NOMO-1 treated with dmso at 0.1 percent for 144 hours (cell line): ENCODE results near the gene TLNRD1.

Experiments used
- DNase-seq: peaks from one replicate; lab custom pipeline; 2025; ENCODE audit not compliant: unreplicated experiment; lab: John Stamatoyannopoulos, UW

The TLNRD1 gene

DNA sequence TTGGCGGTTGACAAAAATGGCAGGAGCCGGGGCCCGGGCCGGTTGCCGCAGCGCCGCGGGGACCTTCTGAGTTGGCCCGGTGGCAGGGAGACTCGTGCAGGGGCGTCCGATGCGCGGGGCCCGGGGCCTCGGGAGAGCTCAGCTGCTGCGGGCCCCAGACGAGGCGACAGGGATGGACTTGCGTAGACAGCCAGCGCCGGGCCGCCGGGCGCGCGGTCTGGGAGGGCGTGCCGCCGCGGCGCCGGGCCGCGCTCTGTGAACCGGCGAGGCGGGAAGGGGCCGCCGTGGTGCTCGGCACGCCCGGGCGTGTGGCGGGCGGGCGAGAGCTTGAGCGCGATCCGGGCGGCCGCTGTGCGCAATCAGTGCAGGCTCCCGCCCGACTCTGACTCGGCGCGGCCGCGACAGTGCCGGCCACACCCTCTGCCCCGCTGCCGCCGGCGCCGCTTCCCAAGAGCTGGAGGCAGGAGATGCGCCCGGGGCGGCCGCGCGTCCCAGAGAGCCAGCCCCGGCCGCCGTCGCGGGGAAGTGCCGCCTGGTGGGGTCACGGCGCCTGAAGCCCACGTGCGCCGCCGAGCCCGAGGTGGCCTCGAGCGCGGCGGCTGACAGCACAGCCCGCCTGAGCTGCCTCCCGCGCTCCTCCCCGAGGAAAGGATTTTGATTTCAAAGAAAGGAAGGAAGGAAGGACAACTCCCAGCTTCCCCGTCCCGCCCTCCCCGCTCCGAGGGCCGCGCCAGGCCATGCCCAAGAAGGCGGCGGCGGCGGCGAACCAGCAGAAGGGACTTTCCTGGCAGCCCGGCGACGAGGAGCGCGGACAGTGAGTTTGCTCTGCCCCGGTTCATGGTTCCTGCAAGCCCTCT, 657 bp downstream of the TLNRD1 start:
- no peak for DNase-seq

DNA sequence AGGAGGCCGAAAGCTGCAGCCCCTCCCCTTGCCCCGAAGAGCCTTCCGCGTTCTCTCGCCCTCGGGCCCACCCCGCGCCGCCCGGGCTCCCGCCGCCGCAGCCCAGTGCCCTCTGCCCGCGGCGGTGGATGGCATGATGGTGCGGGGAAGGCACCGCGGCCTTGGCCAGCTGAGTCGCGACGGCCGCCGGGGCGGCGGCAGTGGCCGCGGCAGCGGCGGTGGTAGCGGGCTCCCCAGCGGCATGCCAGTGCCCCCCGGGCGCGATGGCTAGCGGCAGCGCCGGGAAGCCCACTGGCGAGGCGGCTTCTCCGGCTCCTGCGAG, 1.2 kb downstream of the TLNRD1 start:
- no peak for DNase-seq

DNA sequence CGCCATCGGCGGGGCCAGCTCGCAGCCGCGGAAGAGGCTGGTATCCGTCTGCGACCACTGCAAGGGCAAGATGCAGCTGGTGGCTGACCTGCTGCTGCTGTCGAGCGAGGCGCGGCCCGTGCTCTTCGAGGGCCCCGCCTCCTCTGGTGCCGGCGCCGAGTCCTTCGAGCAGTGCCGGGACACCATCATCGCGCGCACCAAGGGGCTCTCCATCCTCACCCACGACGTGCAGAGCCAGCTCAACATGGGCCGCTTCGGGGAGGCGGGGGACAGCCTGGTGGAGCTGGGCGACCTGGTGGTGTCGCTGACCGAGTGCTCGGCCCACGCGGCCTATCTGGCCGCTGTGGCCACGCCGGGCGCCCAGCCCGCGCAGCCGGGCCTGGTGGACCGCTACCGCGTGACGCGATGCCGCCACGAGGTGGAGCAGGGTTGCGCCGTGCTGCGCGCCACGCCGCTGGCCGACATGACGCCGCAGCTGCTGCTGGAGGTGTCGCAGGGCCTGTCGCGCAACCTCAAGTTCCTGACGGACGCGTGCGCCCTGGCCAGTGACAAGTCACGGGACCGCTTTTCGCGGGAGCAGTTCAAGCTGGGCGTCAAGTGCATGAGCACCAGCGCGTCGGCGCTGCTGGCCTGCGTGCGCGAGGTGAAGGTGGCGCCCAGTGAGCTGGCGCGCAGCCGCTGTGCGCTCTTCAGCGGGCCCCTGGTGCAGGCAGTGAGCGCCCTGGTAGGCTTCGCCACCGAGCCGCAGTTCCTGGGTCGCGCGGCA, 1.8 kb downstream of the TLNRD1 start:
- no peak for DNase-seq

DNA sequence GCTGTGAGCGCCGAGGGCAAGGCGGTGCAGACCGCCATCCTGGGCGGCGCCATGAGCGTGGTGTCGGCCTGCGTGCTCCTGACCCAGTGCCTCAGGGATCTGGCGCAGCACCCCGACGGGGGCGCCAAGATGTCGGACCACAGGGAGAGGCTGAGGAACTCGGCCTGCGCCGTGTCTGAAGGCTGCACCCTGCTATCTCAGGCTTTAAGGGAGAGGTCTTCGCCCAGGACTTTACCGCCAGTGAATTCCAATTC, 2.3 kb downstream of the TLNRD1 start:
- DNase-seq = no peak

DNA sequence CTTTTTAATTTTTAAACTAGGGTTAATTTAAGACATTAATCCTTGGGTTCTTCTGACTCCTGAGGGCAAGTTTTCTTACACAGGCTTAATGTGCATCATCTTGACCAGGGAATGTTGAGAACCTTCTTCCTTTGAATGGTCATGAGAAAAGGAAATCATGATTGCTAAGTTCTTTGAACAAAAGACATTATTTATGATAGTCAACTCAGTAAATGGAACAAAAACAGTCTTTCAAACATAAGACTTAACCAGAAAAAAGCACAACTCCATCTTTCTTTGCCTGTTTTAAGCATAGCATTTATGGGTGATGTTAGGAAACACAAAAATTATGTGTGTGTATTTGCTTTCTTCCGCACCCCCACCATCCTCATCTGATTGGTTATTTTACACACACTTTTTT, 5.4 kb downstream of the TLNRD1 start:
- DNase-seq = no peak

DNA sequence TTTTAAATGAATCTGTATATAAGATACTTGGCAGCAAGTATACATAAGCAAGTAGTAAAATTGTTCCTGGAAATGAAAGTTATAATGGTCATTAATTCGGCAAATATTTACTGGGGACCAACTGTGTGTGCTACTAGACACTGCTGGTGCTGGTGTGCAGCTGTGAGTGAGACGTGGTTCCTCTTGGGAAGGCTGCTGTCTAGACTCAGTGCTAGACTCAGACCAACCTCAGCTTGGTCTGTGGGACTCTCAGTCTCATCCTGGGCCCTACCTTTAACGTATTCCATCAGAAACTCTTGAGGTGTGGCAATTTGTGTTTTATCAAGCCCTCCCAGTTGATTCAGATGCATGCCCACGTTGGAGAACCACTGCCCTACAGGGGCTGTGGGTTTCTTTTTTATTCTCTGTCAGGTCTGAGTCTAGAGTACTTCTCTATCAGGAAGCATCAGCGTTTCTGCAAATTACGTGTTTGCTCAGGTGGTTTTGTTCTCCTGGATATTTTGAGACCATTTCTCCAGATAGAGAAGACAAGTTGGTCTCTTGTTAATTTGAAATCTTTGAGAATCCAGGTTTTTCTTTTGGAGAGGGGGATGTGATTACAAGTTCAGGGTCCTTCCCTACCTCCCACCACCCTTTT, 6.8 kb downstream of the TLNRD1 start:
- DNase-seq = no peak

DNA sequence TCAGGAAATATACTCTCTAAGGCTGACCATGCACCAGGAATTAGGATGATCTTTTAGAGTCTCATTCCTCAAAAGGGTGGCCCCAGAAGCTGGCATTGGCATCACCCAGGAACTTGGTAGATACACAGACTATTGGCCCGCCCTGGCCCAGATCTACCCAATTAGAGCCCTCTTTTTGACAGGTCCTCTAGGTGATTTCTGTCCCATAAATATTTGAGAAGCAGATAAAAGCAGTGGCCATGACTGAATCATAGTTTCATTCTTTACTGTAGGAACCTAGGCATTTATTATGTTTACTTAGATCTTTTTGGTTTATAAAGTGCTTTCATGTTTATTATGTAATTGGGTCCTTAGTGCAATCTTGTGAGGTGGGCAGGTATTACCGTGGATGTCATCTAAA, 7.6 kb downstream of the TLNRD1 start:
- DNase-seq = no peak

DNA sequence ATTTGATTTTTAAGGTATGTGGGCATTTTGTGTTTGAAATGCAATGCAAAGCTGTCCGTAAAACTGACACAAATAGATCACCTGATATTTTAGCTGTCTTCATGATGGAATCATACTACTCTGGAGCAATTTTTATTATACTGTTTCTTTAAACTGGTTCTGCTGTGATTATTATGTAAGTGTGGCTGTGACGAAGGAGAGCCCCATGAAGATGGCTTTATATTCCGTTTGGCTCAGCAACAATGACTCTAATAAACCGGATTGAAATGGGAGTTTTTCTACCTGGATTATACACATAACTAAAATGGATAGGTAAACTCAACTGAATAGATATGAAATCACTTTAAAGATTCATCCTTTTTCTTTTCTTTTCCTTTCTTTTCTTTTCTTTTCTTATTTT, 9.4 kb downstream of the TLNRD1 start:
- DNase-seq = no peak

DNA sequence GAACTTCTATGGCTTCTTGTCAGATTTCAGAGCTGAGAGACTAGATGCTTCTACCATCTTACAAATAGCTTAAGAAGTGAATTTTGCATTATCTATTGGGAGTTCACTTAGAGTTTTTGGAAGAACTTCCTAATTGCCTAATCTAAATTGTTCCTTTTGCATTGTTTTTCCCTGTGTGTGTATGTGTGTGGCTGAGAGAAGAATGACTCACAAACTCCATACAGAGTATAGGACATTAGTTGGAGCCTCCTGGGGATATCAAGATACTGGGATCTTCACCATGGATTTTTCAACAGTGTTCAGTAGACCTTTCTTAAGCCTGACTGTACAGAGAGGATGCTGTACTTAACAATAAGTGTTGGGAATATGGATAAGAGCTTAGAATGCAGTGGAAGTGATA, 10.9 kb downstream of the TLNRD1 start:
- no peak for DNase-seq

DNA sequence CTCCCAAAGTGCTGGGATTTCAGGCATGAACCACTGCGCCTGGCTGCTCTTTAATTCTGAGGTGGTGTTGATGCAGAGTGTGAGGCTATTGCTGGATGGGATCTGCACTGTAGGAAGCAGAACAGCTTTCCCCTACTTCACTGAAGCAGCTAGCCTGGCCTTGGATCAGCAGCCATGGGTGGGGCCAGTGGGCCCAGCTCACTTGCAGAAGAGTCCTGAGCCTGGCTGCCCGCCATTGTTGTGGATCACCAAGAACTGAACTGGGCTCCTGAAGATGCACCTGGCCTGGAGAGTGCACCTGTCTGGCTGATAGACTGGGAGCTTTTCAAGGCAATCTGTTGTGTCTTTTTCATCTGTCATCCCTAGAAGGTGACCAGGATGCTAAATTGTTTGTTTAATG, 11.9 kb downstream of the TLNRD1 start:
- DNase-seq = no peak

DNA sequence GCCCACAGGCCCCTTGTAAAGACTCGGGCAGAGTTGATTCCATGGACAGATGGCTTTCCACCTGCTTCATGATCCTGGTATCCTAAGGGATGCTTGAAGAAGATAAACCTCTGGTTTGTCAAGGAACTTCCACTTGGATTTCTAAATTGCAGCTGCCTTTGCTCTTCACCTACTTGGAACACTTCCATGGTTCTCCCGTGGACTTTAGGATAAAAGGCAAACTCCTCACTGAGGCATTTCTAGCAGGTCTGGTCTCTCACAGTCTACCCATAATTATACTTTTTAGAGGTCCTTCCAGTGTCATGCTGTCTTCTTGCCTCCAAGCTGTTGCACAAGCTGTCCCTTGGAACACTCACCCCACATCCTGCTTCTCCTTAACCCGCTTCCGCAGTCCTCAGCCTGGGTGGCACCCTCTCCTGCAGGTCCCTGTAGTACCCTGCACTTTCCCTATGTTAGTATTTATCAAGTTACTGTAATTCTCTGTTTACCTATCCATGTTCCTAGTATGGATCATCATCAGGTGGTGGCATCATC, 12.7 kb downstream of the TLNRD1 start:
- no peak for DNase-seq

DNA sequence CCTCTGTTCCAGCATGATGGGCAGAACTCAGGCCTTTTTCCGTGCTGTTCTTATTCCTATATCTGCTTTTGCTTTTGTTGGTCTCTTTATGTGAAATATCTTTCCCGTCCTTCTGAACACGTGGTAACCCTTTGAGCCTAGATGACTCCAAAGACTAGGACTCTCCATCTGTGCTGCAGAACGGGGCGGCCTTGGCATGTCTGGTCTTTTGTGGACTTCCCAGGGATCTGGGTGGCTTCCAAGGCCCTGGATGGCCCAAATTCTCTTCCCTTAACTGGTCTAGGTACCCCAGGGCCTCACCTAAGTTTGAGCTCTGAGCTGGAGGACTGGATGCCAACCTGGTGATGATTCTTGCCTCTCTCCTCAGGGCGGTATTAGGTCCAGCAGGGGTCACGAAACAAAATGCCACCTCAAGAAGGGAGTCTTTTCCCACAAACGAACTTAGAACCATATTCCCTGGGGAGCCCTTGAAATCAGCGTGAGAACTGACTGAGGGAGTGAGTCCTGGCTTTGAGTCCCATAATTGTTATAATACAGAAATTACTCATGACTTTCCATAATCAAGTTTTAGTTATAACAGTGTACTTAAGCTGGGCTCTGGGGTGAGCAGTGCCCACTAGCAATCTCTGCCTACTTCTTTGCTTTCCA, 13.8 kb downstream of the TLNRD1 start:
- DNase-seq = no peak

DNA sequence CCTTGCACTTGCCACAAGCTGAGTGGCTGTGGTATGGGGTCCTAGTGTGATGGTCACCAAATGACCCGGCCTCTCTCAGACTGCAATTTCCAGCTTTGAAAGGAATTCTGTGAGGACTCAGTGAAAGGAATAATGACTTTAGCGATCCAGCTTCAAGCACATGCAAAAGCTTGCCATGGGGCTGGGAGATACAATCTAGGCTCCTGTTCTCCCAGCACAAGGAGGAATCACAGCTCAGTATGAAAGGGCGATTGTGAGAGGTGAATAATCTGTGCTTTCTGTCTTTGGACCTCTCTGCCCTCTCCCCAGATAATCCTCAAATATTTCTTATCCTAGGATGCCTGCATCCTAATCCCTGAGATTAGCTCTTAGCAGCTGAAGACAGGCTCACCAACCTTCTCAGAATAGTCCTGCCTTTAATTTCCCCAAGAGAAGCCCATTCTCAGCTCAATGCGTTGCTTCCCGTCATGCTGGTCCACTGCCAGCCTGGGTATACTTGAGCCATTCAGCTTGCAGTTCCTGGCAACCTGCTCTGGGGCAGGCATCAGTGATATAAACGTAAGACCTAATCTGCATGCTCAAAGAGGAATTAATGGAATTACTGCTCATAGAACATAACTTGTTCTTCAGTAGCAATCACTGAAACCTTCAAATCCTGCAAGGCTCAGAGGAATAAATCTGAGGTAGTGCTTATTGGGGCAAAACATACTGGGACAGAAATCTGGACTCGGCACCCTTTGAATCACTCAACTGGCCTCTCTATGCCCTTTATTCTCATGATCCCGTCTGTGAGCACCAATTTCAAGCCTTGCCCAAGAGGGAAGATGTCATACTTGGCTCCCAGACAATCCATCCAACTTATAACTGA, 15.1 kb downstream of the TLNRD1 start:
- DNase-seq = no peak

DNA sequence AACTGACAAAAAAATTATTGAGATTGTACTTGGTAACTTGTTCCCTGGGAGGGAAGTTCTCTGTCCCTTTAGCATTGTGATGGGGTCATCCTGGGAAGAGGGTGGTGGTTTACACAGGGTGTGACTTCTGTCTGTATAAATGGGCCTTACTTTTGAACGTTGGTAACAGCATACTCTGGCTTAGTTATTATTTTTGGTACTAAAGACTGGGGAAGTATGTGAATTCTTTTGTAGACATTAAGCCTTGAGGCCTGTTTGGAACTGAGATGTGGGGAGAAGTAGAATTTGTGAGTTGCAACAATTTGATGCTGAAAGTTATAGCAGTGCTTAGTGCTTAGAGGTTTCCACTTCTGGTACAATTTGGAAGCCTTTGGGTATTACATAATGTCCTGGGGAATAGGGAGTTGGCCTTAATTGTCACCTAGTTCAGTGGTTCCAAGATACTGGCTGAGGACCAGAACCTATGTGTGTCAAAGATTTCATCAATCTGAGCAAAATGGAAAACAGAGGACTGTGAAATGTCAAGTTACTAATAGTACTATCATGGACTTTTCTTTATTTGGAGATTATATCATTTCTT, 15.9 kb downstream of the TLNRD1 start:
- no peak for DNase-seq

DNA sequence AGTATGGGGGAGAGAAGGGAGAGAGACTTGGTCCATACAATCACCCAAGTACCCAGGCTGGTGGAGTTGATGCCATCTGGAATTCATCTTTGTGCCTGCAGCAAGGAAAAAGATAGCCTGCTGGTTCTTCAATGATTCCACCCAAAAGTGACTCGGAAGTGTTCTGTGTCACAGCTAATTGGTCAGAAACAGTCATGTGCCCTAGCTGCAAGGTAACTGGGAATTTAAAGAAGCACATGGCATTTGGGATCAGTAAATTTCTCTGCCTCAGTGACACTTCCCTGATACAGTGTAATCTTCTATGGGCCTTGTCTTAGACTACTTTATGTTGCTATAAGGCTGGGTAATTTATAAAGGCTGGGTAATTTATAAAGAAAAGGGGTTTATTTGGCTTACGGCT, 17.5 kb downstream of the TLNRD1 start:
- no peak for DNase-seq

DNA sequence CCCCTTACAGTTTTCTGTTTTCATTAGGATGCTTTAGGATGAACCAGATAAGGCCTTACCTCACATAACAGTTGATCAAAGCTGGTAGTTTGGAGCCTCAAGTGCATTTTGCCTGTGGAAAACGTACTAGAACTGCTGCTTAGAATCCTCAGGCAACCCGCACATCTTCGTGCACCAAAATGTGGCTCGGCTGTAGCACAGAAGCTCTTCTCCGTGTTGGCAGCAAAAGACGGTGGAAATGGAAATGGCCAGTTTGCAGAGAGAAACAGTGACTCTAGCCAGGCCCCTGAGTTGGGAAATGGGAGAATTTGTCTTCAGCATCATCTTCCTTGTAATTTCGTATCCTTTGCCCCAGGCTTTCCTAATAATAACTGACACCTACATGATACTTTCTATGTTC, 20.6 kb downstream of the TLNRD1 start:
- no peak for DNase-seq

DNA sequence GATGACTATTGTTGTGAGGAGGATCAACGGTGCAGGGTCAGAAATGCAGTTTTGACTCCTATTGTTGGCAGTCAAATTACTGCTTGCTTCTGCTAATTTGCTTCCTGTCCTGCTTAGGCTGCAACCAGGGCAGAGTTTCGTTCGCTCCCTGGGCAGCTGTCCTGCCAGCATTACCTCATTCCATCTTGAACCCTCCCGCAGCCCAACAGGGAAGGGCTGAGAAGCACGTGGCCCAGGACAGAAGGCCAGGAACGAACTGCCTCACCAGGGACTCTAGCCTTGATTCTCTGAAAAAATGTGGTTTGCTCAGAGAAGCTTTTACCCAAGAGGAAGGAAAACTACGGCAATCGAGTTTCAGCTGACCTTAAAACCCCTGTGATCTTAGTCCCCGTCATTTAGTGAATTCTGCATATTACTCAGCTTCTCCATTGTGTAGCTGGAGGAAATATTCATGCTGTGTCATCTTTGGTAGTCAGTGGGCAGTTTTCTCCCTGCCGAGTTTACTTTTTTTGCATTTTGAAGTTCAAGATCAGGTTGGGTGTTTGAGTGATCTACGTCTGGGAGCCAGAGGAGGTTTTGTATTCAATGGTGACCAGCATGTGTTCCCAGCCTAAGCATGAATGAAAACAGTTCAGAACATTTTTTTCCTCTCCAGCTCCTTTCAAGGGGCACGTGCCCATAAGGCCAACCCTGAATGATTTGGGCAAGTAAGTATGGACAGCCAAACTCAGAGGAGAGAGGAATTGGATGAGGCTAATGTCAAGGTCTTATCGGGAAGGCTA, 23.0 kb downstream of the TLNRD1 start:
- peak; percentile 81 for DNase-seq

DNA sequence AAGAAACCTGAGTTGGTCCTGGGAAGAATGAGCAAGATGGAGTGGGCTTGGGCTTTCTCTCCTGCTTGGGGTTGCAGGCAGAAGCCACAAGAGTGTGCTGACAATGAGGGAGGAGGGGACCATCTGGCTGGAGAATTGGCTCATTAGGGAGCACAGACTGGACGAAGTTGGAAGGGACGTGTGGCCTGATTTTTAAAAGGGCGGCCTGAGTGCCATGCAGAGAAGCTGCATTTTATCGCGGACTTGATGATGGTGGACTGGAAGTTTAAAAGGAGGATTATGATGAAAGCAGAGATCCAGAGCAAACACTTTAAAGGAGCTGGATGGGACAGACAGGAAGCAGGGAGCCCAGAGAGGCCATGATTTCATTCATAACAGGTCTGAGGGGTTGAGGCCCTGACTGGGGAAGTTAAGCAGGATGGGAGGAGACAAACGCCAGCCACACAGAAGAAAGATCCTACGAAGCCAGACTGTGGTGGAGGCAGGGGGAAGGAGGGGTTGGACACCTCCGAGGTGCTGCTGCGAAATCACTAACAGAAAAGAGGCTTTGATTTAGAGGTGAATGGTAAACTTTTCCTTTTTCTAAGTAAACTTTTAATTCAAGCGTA, 23.6 kb downstream of the TLNRD1 start:
- DNase-seq = peak; percentile 59

DNA sequence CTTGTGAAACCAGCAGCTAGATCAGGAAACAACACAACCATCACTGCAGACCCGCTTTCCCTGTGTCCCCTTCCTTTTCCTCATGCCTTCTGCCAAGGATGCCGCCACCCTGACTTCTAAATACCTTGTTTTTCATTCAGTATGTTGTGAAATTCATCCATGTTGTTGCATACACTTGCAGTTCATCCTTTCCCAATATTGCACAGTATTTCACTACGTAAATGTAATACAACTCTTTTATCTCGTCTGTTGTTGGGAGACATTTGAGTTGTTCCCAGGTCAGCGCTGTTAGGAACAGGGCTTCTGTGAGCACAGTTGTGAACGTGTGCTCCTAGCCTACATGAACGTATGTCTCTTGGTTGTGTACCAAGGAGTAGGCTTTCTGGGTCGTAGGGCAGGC, 24.2 kb downstream of the TLNRD1 start:
- no peak for DNase-seq
